Measurements from ENCODE around the gene OR7G2. TPM values are rescaled to one million over a fixed set of nuclear protein-coding genes. Genes with fewer than 3 reads are reported as not detected.

OR7G2 gene
- total RNA-seq, result not detected in 2 replicates

GRCh38 chr19:9107375-9107774 lies at the start of gene OR7G2:
TSS of gene OR7G2 (minus strand) at chr19:9107475. CDS start at chr19:9103243, 4,232 bp downstream.

GRCh38 chr19:9140159-9140874 lies 33.0 kb upstream of the OR7G2 start, which contains the start of gene ZNF317:
TSS of gene ZNF317 (plus strand) at chr19:9140397. CDS start at chr19:9156017, 15,620 bp downstream.

GRCh38 chr19:9126900-9127405 lies 19.7 kb upstream of the OR7G2 start, which contains the start of gene OR7G3:
TSS of gene OR7G3 (minus strand) at chr19:9126950. CDS start at chr19:9126950, 0 bp downstream.

GRCh38 chr19:9115307-9115813 lies 8.1 kb upstream of the OR7G2 start, which contains the start of gene OR7G1:
TSS of gene OR7G1 (minus strand) at chr19:9115763. CDS start at chr19:9115763, 0 bp downstream.

GRCh38 chr19:9086761-9087160 lies 20.5 kb downstream of the OR7G2 start, which contains the start of gene OR1M1:
TSS of gene OR1M1 (plus strand) at chr19:9087061. CDS start at chr19:9093245, 6,184 bp downstream.

Small RNA genes lying within 50 kb of the gene (small RNA-seq; reads per million reads assigned to genes)
- gene OR1M4P, result not detected

Other genes with a start within 250 kb of the OR7G2 start
- not detected in 2 replicates for gene MUC16, start 97.1 kb downstream of the OR7G2 start, total RNA-seq
- gene OR1M1, start 20.4 kb downstream of the OR7G2 start, total RNA-seq, result not detected in 2 replicates
- gene OR7G1, start 8.3 kb upstream of the OR7G2 start, total RNA-seq, result not detected in 2 replicates
- gene OR7G3, start 19.5 kb upstream of the OR7G2 start, total RNA-seq, result not detected in 2 replicates
- 22.3 and 26.8 TPM in 2 replicates for gene ZNF317, start 32.9 kb upstream of the OR7G2 start, total RNA-seq
- gene OR7D2, start 71.5 kb upstream of the OR7G2 start, total RNA-seq, result not detected in 2 replicates
- not detected in 2 replicates for gene OR7D4, start 112.1 kb upstream of the OR7G2 start, total RNA-seq
- gene OR7E24, start 143.5 kb upstream of the OR7G2 start, total RNA-seq, result not detected in 2 replicates
- 9.4 and 11.4 TPM in 2 replicates for gene ZNF699, start 202.4 kb upstream of the OR7G2 start, total RNA-seq
- 13.5 and 13.7 TPM in 2 replicates for gene ZNF559, start 216.7 kb upstream of the OR7G2 start, total RNA-seq

Measured in vein endothelial cell (primary cell).